HepG2 (cell line): Measurements from ENCODE around the gene CHML. TPM values are rescaled to one million over a fixed set of nuclear protein-coding genes. Genes with fewer than 3 reads are reported as not detected.

Experiments used
- ATAC-seq: fragments of 200-7000 bp; cut with Tn5 transposase; 3 replicates; pipeline ENCODE4 v1.9.1; 2020; ENCODE audit warnings: mild to moderate bottlenecking, moderate library complexity
- BruUV-seq: library from RNA; stranded (reverse); fragments of 400-500 nt; replicated peaks from 2 replicates; lab custom pipeline; 2021; lab: Mats Ljungman, UMichigan
- CTCF ChIA-PET: fragments of 300-600 bp; formaldehyde crosslinking; extraction: SDS; loops from one replicate; lab custom pipeline; 2021; ENCODE audit warnings: low total read pairs, inconsistent platforms, low intra/inter-chr PET ratio; lab: Yijun Ruan, JAX
- POLR2A ChIA-PET: fragments of 350-600 bp; sonication (Branson Sonifier 250); formaldehyde crosslinking; loops from one replicate; lab custom pipeline; 2020; ENCODE audit warnings: antibody characterized with exemption, inconsistent platforms; lab: Yijun Ruan, JAX
- DNase-seq: peaks from one replicate; pipeline ENCODE4 v3.0.0-alpha.2; 2015; ENCODE audit warnings: low spot score
- FAIRE-seq: peaks from 3 replicates; lab custom pipeline; 2011; peaks lifted over from hg19 to GRCh38; lab: Jason Lieb, UNC
- H2AFZ ChIP-seq: one replicate; pipeline ENCODE4 v1.6.1; 2011; ENCODE audit warnings: low read length, inconsistent platforms
- H3K27ac ChIP-seq: fragments of 300-600 bp; 3 replicates; pipeline ENCODE4 v1.8.0; 2011; ENCODE audit warnings: mixed run types, mild to moderate bottlenecking, mixed read lengths, low read length, inconsistent platforms; ENCODE audit not compliant: insufficient read depth; ENCODE audit errors: extremely low read length
- H3K27me3 ChIP-seq, 2 experiments: fragments of 200-600 bp in 1 of 2; 2 replicates in 1 of 2; 3 replicates in 1 of 2; pipeline versions ENCODE4 v1.6.0 to v1.8.0; 2011; ENCODE audit warnings: low read length in 2 of 2, mild to moderate bottlenecking in 2 of 2, moderate library complexity in 2 of 2, inconsistent platforms in 1 of 2; ENCODE audit not compliant: insufficient read depth in 2 of 2, control insufficient read depth in 1 of 2
- H3K36me3 ChIP-seq, 2 experiments: fragments of 200-600 bp in 1 of 2; replicated peaks in 1 of 2; 2 replicates in 1 of 2; 3 replicates in 1 of 2; pipeline versions ENCODE4 v1.5.1 to v1.8.0; 2011; ENCODE audit warnings: low read length in 2 of 2, inconsistent platforms in 1 of 2; ENCODE audit not compliant: insufficient read depth in 2 of 2, control insufficient read depth in 1 of 2
- H3K4me1 ChIP-seq: 2 replicates; pipeline ENCODE4 v1.5.1; 2012; ENCODE audit warnings: low read length, inconsistent platforms; ENCODE audit not compliant: insufficient read depth
- H3K4me2 ChIP-seq: 2 replicates; pipeline ENCODE4 v1.6.0; 2011; ENCODE audit warnings: low read depth, low read length, inconsistent platforms
- H3K4me3 ChIP-seq, 3 experiments: fragments of 200-600 bp in 1 of 3; sonication (generic), shearing (Covaris generic) in 1 of 3; replicated peaks in 1 of 3; 2 replicates each; pipeline ENCODE4 v1.5.1; 2011 to 2016; ENCODE audit warnings: low read length in 3 of 3, inconsistent platforms in 2 of 3, low read depth in 2 of 3, mild to moderate bottlenecking in 2 of 3, control low read depth in 1 of 3, mixed read lengths in 1 of 3; ENCODE audit not compliant: insufficient read depth in 1 of 3
- H3K79me2 ChIP-seq: one replicate; pipeline ENCODE4 v1.6.1; 2011; ENCODE audit warnings: low read length, inconsistent platforms; ENCODE audit not compliant: insufficient read depth
- H3K9ac ChIP-seq: 2 replicates; pipeline ENCODE4 v1.6.0; 2011; ENCODE audit warnings: mild to moderate bottlenecking, low read depth, low read length, inconsistent platforms; ENCODE audit not compliant: insufficient read depth
- H3K9me3 ChIP-seq: 2 replicates; pipeline ENCODE4 v1.5.1; 2012; ENCODE audit warnings: mild to moderate bottlenecking, low read length
- H4K20me1 ChIP-seq: 2 replicates; pipeline ENCODE4 v1.6.0; 2011; ENCODE audit warnings: inconsistent platforms, mild to moderate bottlenecking, low read length, moderate library complexity; ENCODE audit not compliant: insufficient read depth
- ARID5B ChIP-seq: IDR thresholded peaks from 2 replicates; pipeline ENCODE4 v1.4.0; 2020; ENCODE audit warnings: mild to moderate bottlenecking, missing genetic modification reagents
- FLYWCH1 ChIP-seq: sonication (generic); formaldehyde crosslinking; IDR thresholded peaks from 2 replicates; pipeline ENCODE4 v1.8.1; 2023; ENCODE audit warnings: mild to moderate bottlenecking, missing genetic modification reagents
- RBM22 ChIP-seq: fragments of 200-400 bp; formaldehyde crosslinking; optimal IDR thresholded peaks from 2 replicates; pipeline ENCODE3; 2017; ENCODE audit warnings: mild to moderate bottlenecking, low read length, moderate library complexity
- SP1 ChIP-seq, 2 experiments: fragments of 450-650 bp in 1 of 2; sonication (generic) in 1 of 2; formaldehyde crosslinking in 1 of 2; IDR thresholded peaks; 2 replicates each; pipeline versions ENCODE4 v1.4.0 to v1.6.1; 2016 to 2020; ENCODE audit warnings: missing genetic modification reagents in 1 of 2
- TBX2 ChIP-seq: sonication (generic); formaldehyde crosslinking; IDR thresholded peaks from 2 replicates; pipeline ENCODE4 v1.5.0; 2020; ENCODE audit warnings: missing genetic modification reagents, mild to moderate bottlenecking, borderline replicate concordance
- ZFP82 ChIP-seq: sonication (generic); formaldehyde crosslinking; IDR thresholded peaks from 2 replicates; pipeline ENCODE4 v1.5.1; 2020; ENCODE audit warnings: mild to moderate bottlenecking, missing genetic modification reagents, borderline replicate concordance
- ZMAT3 ChIP-seq: sonication (generic); formaldehyde crosslinking; conservative IDR thresholded peaks from 2 replicates; pipeline ENCODE4 v1.7.0; 2021; ENCODE audit warnings: missing genetic modification reagents
- ZNF235 ChIP-seq: sonication (generic); formaldehyde crosslinking; IDR thresholded peaks from 2 replicates; pipeline ENCODE4 v1.8.1; 2023; ENCODE audit warnings: mild to moderate bottlenecking, missing genetic modification reagents, borderline replicate concordance
- ZNF75D ChIP-seq: sonication (generic); formaldehyde crosslinking; IDR thresholded peaks from 2 replicates; pipeline ENCODE4 v1.8.1; 2023; ENCODE audit warnings: missing genetic modification reagents, mild to moderate bottlenecking, borderline replicate concordance
- whole genome bisulfite sequencing: methylation state at CpG from one replicate; pipeline ENCODE4 v1.1.6; 2017; ENCODE audit warnings: low lambda C conversion rate; 5-methylcytosine and 5-hydroxymethylcytosine counted together
- in situ Hi-C: cut with HindIII; loops from 2 replicates; pipeline ENCODE4 v1.10.0; 2017; ENCODE audit warnings: low pct_unique_long_range_greater_than_20kb; ENCODE audit not compliant: extremely low pct_ligation_motif_present
- intact Hi-C: fragments of 100-400 bp; cut with micrococcal nuclease; formaldehyde crosslinking; loops from one replicate; pipeline ENCODE4 v1.10.0; 2022; ENCODE audit not compliant: unreplicated experiment
- polyA plus RNA-seq, 8 experiments: library from polyadenylated mRNA; depleted of rRNA in 3 of 8; stranded (reverse) in 7 of 8; unstranded in 1 of 8; fragments of >200 nt; fragmentation: Illumina TruSeq in 4 of 8; extraction: Trizol in 4 of 8; gene quantifications; 2 replicates each; pipeline versions ENCODE4 v1.2.1 to v1.2.3, GENCODE V29; 2011 to 2016; ENCODE audit warnings: low read depth in 4 of 8, missing spikeins in 1 of 8, mixed read lengths in 1 of 8; ENCODE audit not compliant: insufficient read depth in 1 of 8
- total RNA-seq, 5 experiments: library from RNA; depleted of rRNA; stranded (reverse); fragments of >200 nt; fragmentation: Illumina TruSeq; extraction: Trizol; gene quantifications; 2 replicates each; pipeline ENCODE4 v1.2.3, GENCODE V29; 2016; ENCODE audit warnings: low read depth in 1 of 5
- TF ChIP-seq, protein P1 (sequence below): sonication (generic); formaldehyde crosslinking; IDR thresholded peaks from 2 replicates; pipeline ENCODE4 v1.5.1; 2020; ENCODE audit warnings: missing genetic modification reagents, mild to moderate bottlenecking, borderline replicate concordance
- TF ChIP-seq, protein P2 (sequence below), 2 experiments: sonication (generic) in 1 of 2; formaldehyde crosslinking in 1 of 2; IDR thresholded peaks; 2 replicates each; pipeline versions ENCODE4 v1.6.1 to v1.9.0; 2014 to 2022; ENCODE audit warnings: antibody characterized with exemption in 1 of 2, borderline replicate concordance in 1 of 2, inconsistent platforms in 1 of 2, low read depth in 1 of 2, missing genetic modification reagents in 1 of 2

Gene CHML
- total and polyA plus RNA-seq, 2 of the 13 experiments (the other 11 are each of a cell fraction or from before 2014, with no cell fraction given), result 5.2 to 16.7 TPM

GRCh38 chr1:241603731-241604245, 36.4 kb downstream of the CHML start (continued):
- no peak for TF ChIP-seq ZNF75D (CRISPR knock-in tag)
- TF ChIP-seq, all 625 proteins: peak for 0

- ChIA-PET CTCF (no interaction called here), POLR2A (no interaction called here)
- Histone ChIP-seq H2AFZ (no peak overlapping the region), H3K36me3 (no peaks in the 10 kb centered on the region; a peak in 1 of 5 replicates), H3K27me3 (no peaks in the 10 kb centered on the region; a peak in 1 of 5 replicates), H4K20me1 (no peaks in the 10 kb centered on the region), H3K9me3 (no peaks in the 10 kb centered on the region), H3K4me2 (no peak overlapping the region), H3K4me3 (no peak overlapping the region), H3K4me1 (no peaks in the 10 kb centered on the region), H3K9ac (no peak overlapping the region), H3K27ac (no peak overlapping the region), H3K79me2 (no peaks in the 10 kb centered on the region)
- WGBS, result 73% methylated on average over 2 of the region's 2 CpGs
- BruUV-seq, result no TSS peak
- no peak for ATAC-seq
- no peak for FAIRE-seq
- intact Hi-C loops (no loop called here), in situ Hi-C loops (no loop called here)
- no peak for DNase-seq
- TF ChIP-seq, protein P1, sequence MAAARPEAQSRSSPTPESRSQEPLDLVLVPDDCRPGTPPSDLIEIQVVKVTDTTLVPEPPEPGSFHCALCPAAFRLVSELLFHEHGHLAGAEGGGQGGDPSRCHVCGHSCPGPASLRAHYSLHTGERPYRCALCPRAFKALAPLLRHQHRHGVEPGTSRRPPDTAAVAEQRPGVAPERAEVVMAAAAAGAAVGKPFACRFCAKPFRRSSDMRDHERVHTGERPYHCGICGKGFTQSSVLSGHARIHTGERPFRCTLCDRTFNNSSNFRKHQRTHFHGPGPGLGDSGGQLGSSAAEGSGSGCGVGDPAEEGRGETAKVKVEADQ (CRISPR knock-in tag), result no peak
- TF ChIP-seq ZMAT3 (CRISPR knock-in tag), result no peak
- TF ChIP-seq FLYWCH1, result no peak
- TF ChIP-seq, protein P2, sequence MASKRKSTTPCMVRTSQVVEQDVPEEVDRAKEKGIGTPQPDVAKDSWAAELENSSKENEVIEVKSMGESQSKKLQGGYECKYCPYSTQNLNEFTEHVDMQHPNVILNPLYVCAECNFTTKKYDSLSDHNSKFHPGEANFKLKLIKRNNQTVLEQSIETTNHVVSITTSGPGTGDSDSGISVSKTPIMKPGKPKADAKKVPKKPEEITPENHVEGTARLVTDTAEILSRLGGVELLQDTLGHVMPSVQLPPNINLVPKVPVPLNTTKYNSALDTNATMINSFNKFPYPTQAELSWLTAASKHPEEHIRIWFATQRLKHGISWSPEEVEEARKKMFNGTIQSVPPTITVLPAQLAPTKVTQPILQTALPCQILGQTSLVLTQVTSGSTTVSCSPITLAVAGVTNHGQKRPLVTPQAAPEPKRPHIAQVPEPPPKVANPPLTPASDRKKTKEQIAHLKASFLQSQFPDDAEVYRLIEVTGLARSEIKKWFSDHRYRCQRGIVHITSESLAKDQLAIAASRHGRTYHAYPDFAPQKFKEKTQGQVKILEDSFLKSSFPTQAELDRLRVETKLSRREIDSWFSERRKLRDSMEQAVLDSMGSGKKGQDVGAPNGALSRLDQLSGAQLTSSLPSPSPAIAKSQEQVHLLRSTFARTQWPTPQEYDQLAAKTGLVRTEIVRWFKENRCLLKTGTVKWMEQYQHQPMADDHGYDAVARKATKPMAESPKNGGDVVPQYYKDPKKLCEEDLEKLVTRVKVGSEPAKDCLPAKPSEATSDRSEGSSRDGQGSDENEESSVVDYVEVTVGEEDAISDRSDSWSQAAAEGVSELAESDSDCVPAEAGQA (IDR thresholded peaks at IDR 0.05; ENCODE audit: low read depth), result no peak
- TF ChIP-seq, protein P2 (CRISPR knock-in tag; IDR thresholded peaks at IDR 0.05; ENCODE audit: borderline replicate concordance), result no peak
- no peak for TF ChIP-seq ARID5B (CRISPR knock-in tag)
- no peak for TF ChIP-seq TBX2
- no peak for TF ChIP-seq RBM22
- no peak for TF ChIP-seq ZNF235
- TF ChIP-seq ZFP82 (CRISPR knock-in tag), result no peak
- TF ChIP-seq SP1 (IDR thresholded peaks at IDR 0.05), result no peak
- TF ChIP-seq SP1 (CRISPR knock-in tag; IDR thresholded peaks at IDR 0.05), result no peak
Observed at GRCh38 chr1:241600496-241600901, 39.7 kb downstream of the CHML start.
